IMR-90 (cell line): ENCODE measurements around the gene VAV3. TPM values are rescaled to one million over a fixed set of nuclear protein-coding genes. Genes with fewer than 3 reads are reported as not detected.

ENCODE experiments used
- ATAC-seq: fragments of 200-7000 bp; cut with Tn5 transposase; 2 replicates; pipeline ENCODE4 v1.9.1; 2020; ENCODE audit warnings: low read depth, mild to moderate bottlenecking, moderate library complexity
- BruUV-seq: library from RNA; stranded (reverse); fragments of 400-500 nt; replicated peaks from 2 replicates; lab custom pipeline; 2021; lab: Mats Ljungman, UMichigan
- CTCF ChIA-PET: fragments of 300-600 bp; formaldehyde crosslinking; extraction: SDS; loops from one replicate; lab custom pipeline; 2021; ENCODE audit warnings: antibody characterized with exemption; lab: Yijun Ruan, JAX
- POLR2A ChIA-PET: fragments of 300-600 bp; sonication (Branson Sonifier 250); formaldehyde crosslinking; loops from one replicate; lab custom pipeline; 2022; ENCODE audit warnings: antibody characterized with exemption; ENCODE audit not compliant: unreplicated experiment; lab: Charles Lee
- DNase-seq: peaks from one replicate; pipeline ENCODE4 v3.0.0; 2013
- H2AFZ ChIP-seq: replicated peaks from 2 replicates; pipeline ENCODE3; 2013; ENCODE audit warnings: low read length, mild to moderate bottlenecking; ENCODE audit not compliant: poor library complexity
- H2AK5ac ChIP-seq: 2 replicates; pipeline ENCODE4 v1.6.1; 2013; ENCODE audit warnings: low read depth, low read length, inconsistent platforms
- H2AK9ac ChIP-seq: replicated peaks from 2 replicates; pipeline ENCODE3; 2013; ENCODE audit warnings: mild to moderate bottlenecking, low read depth, low read length, moderate library complexity; ENCODE audit not compliant: poor library complexity
- H2BK120ac ChIP-seq: 2 replicates; pipeline ENCODE4 v1.6.1; 2013; ENCODE audit warnings: low read depth, low read length, inconsistent platforms
- H2BK15ac ChIP-seq: 3 replicates; pipeline ENCODE4 v1.6.1; 2013; ENCODE audit warnings: low read depth, low read length, inconsistent platforms
- H2BK20ac ChIP-seq: 2 replicates; pipeline ENCODE4 v1.6.1; 2013; ENCODE audit warnings: low read depth, mild to moderate bottlenecking, inconsistent platforms, low read length, moderate library complexity
- H2BK5ac ChIP-seq: 2 replicates; pipeline ENCODE4 v1.6.1; 2013; ENCODE audit warnings: mild to moderate bottlenecking, low read depth, low read length, inconsistent platforms; ENCODE audit not compliant: poor library complexity, severe bottlenecking
- H3K14ac ChIP-seq: replicated peaks from 2 replicates; pipeline ENCODE4 v1.6.1; 2013; ENCODE audit warnings: low read depth, low read length, inconsistent platforms
- H3K18ac ChIP-seq: 2 replicates; pipeline ENCODE4 v1.6.1; 2013; ENCODE audit warnings: low read depth, low read length, control low read depth
- H3K23ac ChIP-seq: 2 replicates; pipeline ENCODE4 v1.6.1; 2013; ENCODE audit warnings: low read depth, low read length, inconsistent platforms
- H3K27ac ChIP-seq: 2 replicates; pipeline ENCODE4 v1.5.1; 2013; ENCODE audit warnings: mild to moderate bottlenecking, control low read depth, low read length; ENCODE audit not compliant: insufficient read depth
- H3K27me3 ChIP-seq: 2 replicates; pipeline ENCODE4 v1.6.1; 2013; ENCODE audit warnings: low read length; ENCODE audit not compliant: control insufficient read depth, insufficient read depth
- H3K36me3 ChIP-seq: 2 replicates; pipeline ENCODE4 v1.6.1; 2013; ENCODE audit warnings: low read length, mixed read lengths; ENCODE audit not compliant: control insufficient read depth, insufficient read depth
- H3K4ac ChIP-seq: 2 replicates; pipeline ENCODE4 v1.6.1; 2013; ENCODE audit warnings: low read depth, low read length, inconsistent platforms
- H3K4me1 ChIP-seq: 2 replicates; pipeline ENCODE4 v1.6.1; 2013; ENCODE audit warnings: low read length, mixed read lengths; ENCODE audit not compliant: control insufficient read depth, insufficient read depth
- H3K4me2 ChIP-seq: 2 replicates; pipeline ENCODE4 v1.6.1; 2013; ENCODE audit warnings: low read depth, mild to moderate bottlenecking, control low read depth, low read length, moderate library complexity
- H3K4me3 ChIP-seq: 2 replicates; pipeline ENCODE4 v1.5.1; 2013; ENCODE audit warnings: low read depth, mild to moderate bottlenecking, control low read depth, low read length, moderate library complexity; ENCODE audit not compliant: insufficient read depth
- H3K56ac ChIP-seq: 2 replicates; pipeline ENCODE4 v1.6.1; 2013; ENCODE audit warnings: low read length, inconsistent platforms; ENCODE audit not compliant: insufficient read depth; ENCODE audit errors: extremely low read depth
- H3K79me1 ChIP-seq, 2 experiments: 2 replicates each; pipeline ENCODE4 v1.6.1; 2013; ENCODE audit warnings: low read length in 2 of 2, inconsistent platforms in 1 of 2, low read depth in 1 of 2
- H3K9ac ChIP-seq: 2 replicates; pipeline ENCODE4 v1.6.1; 2013; ENCODE audit warnings: low read depth, low read length, control low read depth
- H3K9me1 ChIP-seq: 2 replicates; pipeline ENCODE4 v1.6.1; 2013; ENCODE audit warnings: low read length, inconsistent platforms; ENCODE audit not compliant: insufficient read depth
- H3K9me3 ChIP-seq: 2 replicates; pipeline ENCODE4 v1.6.1; 2013; ENCODE audit warnings: low read length; ENCODE audit not compliant: control insufficient read depth, insufficient read depth
- H4K20me1 ChIP-seq: 2 replicates; pipeline ENCODE4 v1.6.1; 2013; ENCODE audit warnings: low read length, inconsistent platforms; ENCODE audit not compliant: insufficient read depth
- H4K5ac ChIP-seq: 2 replicates; pipeline ENCODE4 v1.6.1; 2013; ENCODE audit warnings: mild to moderate bottlenecking, low read depth, low read length, control low read depth
- H4K8ac ChIP-seq, 2 experiments: 2 replicates each; pipeline ENCODE4 v1.6.1; 2013; ENCODE audit warnings: low read depth in 2 of 2, low read length in 2 of 2, control low read depth in 1 of 2, inconsistent platforms in 1 of 2
- H4K91ac ChIP-seq: 2 replicates; pipeline ENCODE4 v1.6.1; 2013; ENCODE audit warnings: low read depth, low read length, inconsistent platforms; ENCODE audit not compliant: insufficient read depth
- BHLHE40 ChIP-seq: fragments of 150-350 bp; IDR thresholded peaks from 2 replicates; pipeline ENCODE4 v1.6.1; 2016; ENCODE audit warnings: mild to moderate bottlenecking, low read depth, low read length
- CHD1 ChIP-seq: IDR thresholded peaks from 2 replicates; pipeline ENCODE4 v1.6.1; 2012; ENCODE audit warnings: low read depth, low read length, improper control_type of control experiment
- CTCF ChIP-seq: conservative IDR thresholded peaks from 2 replicates; pipeline ENCODE4 v1.5.1; 2012; ENCODE audit warnings: mild to moderate bottlenecking, low read depth, low read length, improper control_type of control experiment
- FOS ChIP-seq: fragments of 150-350 bp; IDR thresholded peaks from 2 replicates; pipeline ENCODE4 v1.6.1; 2016; ENCODE audit warnings: low read depth, low read length
- MAFK ChIP-seq: IDR thresholded peaks from 2 replicates; pipeline ENCODE4 v1.6.1; 2012; ENCODE audit warnings: low read depth, low read length, improper control_type of control experiment
- MXI1 ChIP-seq: IDR thresholded peaks from 2 replicates; pipeline ENCODE4 v1.6.1; 2012; ENCODE audit warnings: low read depth, mild to moderate bottlenecking, low read length, moderate library complexity, borderline replicate concordance
- NFE2L2 ChIP-seq: fragments of 150-350 bp; IDR thresholded peaks from 2 replicates; pipeline ENCODE4 v1.6.1; 2016; ENCODE audit warnings: low read depth, mild to moderate bottlenecking, low read length
- POLR2A ChIP-seq: IDR thresholded peaks from 2 replicates; pipeline ENCODE4 v1.6.1; 2012; ENCODE audit warnings: mild to moderate bottlenecking, low read depth, low read length
- RAD21 ChIP-seq: IDR thresholded peaks from 2 replicates; pipeline ENCODE4 v1.6.1; 2012; ENCODE audit warnings: low read length, improper control_type of control experiment
- RFX5 ChIP-seq: IDR thresholded peaks from 2 replicates; pipeline ENCODE4 v1.8.0; 2012; ENCODE audit warnings: low read depth, mild to moderate bottlenecking, low read length, moderate library complexity
- SMC3 ChIP-seq: fragments of 150-350 bp; IDR thresholded peaks from 2 replicates; pipeline ENCODE4 v1.6.1; 2016; ENCODE audit warnings: low read depth, mild to moderate bottlenecking, antibody characterized with exemption, low read length, moderate library complexity
- WGBS, 2 experiments: methylation state at CpG; one replicate each; pipeline versions ENCODE4 v1.1.5 to v1.1.7; 2013; ENCODE audit warnings: missing lambda C conversion rate in 2 of 2; ENCODE audit not compliant: insufficient read length in 1 of 2; ENCODE audit errors: extremely low coverage in 2 of 2; 5-methylcytosine and 5-hydroxymethylcytosine counted together
- dilution Hi-C: fragments of 300-500 bp; cut with HindIII; formaldehyde crosslinking; loops from one replicate; pipeline ENCODE4 v1.14.3; 2018; ENCODE audit warnings: low sequenced_read_pairs; ENCODE audit not compliant: unreplicated experiment
- in situ Hi-C: fragments of 300-500 bp; cut with MboI; formaldehyde crosslinking; loops from 3 replicates; pipeline ENCODE4 v1.14.3; 2019; ENCODE audit warnings: low sequenced_read_pairs, inconsistent platforms, mixed read lengths
- intact Hi-C: fragments of 100-400 bp; cut with micrococcal nuclease; formaldehyde crosslinking; loops from 2 replicates; pipeline ENCODE4 v1.10.0; 2022
- polyA plus RNA-seq, 3 experiments: library from polyadenylated mRNA; depleted of rRNA; stranded (reverse); fragments of >200 nt; gene quantifications; 2 replicates each; pipeline ENCODE4 v1.2.3, GENCODE V29; 2012; ENCODE audit warnings: low replicate concordance in 1 of 3
- total RNA-seq: library from RNA; depleted of rRNA; stranded (reverse); fragments of >200 nt; gene quantifications from 2 replicates; pipeline ENCODE4 v1.2.3, GENCODE V29; 2012
- TF ChIP-seq, protein P1 (sequence below): fragments of 150-350 bp; IDR thresholded peaks from 2 replicates; pipeline ENCODE4 v1.6.1; 2016; ENCODE audit warnings: low read depth, mild to moderate bottlenecking, low read length, moderate library complexity, borderline replicate concordance

The VAV3 gene
- total and polyA plus RNA-seq, 2 of the 4 experiments (the other 2 are of a cell fraction): 0.12 to 0.18 TPM

DNA sequence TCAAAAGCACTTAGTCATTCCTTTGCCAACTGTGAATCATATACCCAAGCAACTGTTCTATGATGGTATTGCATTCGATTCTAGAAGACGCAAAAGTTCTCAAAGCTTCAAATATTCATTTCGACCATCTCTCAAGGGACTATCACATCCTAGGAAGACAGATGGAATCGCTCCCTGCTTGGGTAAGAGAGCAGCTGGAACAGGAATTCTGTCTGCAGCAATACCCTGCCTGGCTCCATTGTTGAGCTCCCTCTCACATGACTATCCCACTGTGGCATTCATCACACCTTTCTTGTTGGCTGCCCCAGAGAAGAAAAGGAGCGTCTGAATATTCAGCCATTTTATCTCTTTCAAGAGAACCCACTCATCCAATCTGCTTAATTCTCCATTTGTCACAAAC lies 426.5 kb downstream of the VAV3 start:
- intact Hi-C loops: no loop called here
- CTCF ChIA-PET: no interaction called here

More for the DNA sequence above, 426.5 kb downstream of the VAV3 start:
- Histone ChIP-seq H3K4me1 (no peaks in the 10 kb centered on the region), H2AK5ac (no peak overlapping the region), H2BK120ac (no peak overlapping the region), H3K36me3 (no peaks in the 10 kb centered on the region), H3K4me3 (no peak overlapping the region), H2AFZ (no peak overlapping the region), H3K18ac (no peak overlapping the region), H4K8ac (no peak overlapping the region), H3K9me1 (no peaks in the 10 kb centered on the region), H4K5ac (no peak overlapping the region), H3K23ac (no peak overlapping the region), H4K20me1 (no peaks in the 10 kb centered on the region), H2BK15ac (no peak overlapping the region), H3K4ac (no peak overlapping the region), H3K9me3 (no peaks in the 10 kb centered on the region), H3K4me2 (no peak overlapping the region), H2AK9ac (no peak overlapping the region), H2BK20ac (no peak overlapping the region), H3K27me3 (no peaks in the 10 kb centered on the region), H4K91ac (no peak overlapping the region), H2BK5ac (no peak overlapping the region), H3K14ac (no peak overlapping the region), H3K56ac (no peak overlapping the region), H3K27ac (no peak overlapping the region), H3K79me1 (no peaks in the 10 kb centered on the region), H3K9ac (no peak overlapping the region)
- dilution Hi-C loops (no loop called here), in situ Hi-C loops (no loop called here)
- no TSS peak for BruUV-seq
- TF ChIP-seq MXI1: no peak
- TF ChIP-seq MAFK: no peak
- TF ChIP-seq FOS: no peak
- no peak for TF ChIP-seq SMC3
- TF ChIP-seq CHD1: no peak
- TF ChIP-seq BHLHE40: no peak
- TF ChIP-seq, protein P1, sequence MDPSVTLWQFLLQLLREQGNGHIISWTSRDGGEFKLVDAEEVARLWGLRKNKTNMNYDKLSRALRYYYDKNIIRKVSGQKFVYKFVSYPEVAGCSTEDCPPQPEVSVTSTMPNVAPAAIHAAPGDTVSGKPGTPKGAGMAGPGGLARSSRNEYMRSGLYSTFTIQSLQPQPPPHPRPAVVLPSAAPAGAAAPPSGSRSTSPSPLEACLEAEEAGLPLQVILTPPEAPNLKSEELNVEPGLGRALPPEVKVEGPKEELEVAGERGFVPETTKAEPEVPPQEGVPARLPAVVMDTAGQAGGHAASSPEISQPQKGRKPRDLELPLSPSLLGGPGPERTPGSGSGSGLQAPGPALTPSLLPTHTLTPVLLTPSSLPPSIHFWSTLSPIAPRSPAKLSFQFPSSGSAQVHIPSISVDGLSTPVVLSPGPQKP: no peak
- TF ChIP-seq POLR2A: no peak
- TF ChIP-seq CTCF: no peak
- TF ChIP-seq RFX5: no peak
- no peak for TF ChIP-seq RAD21
- no peak for TF ChIP-seq NFE2L2
- no CpG with 5 or more reads among the region's 5 CpGs for WGBS, 2 experiments
- no peak for ATAC-seq
- POLR2A ChIA-PET: no interaction called here
- no peak for DNase-seq
